Limb (tissue), 2 donors: ENCODE data around the gene MIPEP.

Experiments
- DNase-seq, 2 donors: peaks; one replicate each; pipeline ENCODE4 v3.0.0-alpha.2; 2016; ENCODE audit errors: extremely low spot score in 2 of 2

MIPEP gene

DNA sequence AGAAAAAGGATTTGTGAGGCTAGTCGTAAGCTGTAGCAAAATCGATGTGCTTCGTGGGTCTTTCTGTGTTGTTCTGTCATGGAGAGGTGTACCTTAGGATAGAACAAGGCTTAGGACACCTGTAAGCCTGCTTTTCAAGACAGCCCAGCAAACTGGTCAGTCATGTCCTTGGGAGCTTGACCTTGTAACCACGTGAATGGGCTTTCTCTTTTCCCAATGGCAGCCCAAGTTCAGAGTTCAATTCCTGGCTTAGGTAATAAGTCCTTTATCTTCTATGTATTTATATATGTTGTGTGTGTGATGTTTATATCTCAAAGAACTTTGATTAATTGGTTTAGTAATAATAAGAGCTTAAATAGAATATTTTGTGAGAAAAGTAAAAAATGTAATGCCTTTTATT lies 206.1 kb downstream of the MIPEP start:
- DNase-seq, result no peak

GRCh38 chr13:23680845-23681669 lies 208.1 kb downstream of the MIPEP start:
- DNase-seq, result no peak
